Activated CD4-positive, alpha-beta T cell treated with anti-CD3 and anti-CD28 coated beads, Interleukin-2, Interleukin-4, amounts not matched to agents 100 ng/mL and 50 ng/mL, durations not matched to agents 16 hours and 8 hours (primary cell): Measurements from ENCODE around the gene TSPYL1.
"Not testable (repeated sequence)": the region's sequence is repeated elsewhere in the genome, so short reads cannot be mapped to it uniquely, and the experiment has no call there.

Experiments
- DNase-seq: peaks from one replicate; pipeline ENCODE4 v3.0.0-alpha.2; 2020; ENCODE audit warnings: low spot score

TSPYL1 gene

GRCh38 chr6:116298273-116298672 lies 18.5 kb upstream of the TSPYL1 start:
- no peak for DNase-seq

GRCh38 chr6:116292553-116292952 lies 12.8 kb upstream of the TSPYL1 start:
- no peak for DNase-seq

DNA sequence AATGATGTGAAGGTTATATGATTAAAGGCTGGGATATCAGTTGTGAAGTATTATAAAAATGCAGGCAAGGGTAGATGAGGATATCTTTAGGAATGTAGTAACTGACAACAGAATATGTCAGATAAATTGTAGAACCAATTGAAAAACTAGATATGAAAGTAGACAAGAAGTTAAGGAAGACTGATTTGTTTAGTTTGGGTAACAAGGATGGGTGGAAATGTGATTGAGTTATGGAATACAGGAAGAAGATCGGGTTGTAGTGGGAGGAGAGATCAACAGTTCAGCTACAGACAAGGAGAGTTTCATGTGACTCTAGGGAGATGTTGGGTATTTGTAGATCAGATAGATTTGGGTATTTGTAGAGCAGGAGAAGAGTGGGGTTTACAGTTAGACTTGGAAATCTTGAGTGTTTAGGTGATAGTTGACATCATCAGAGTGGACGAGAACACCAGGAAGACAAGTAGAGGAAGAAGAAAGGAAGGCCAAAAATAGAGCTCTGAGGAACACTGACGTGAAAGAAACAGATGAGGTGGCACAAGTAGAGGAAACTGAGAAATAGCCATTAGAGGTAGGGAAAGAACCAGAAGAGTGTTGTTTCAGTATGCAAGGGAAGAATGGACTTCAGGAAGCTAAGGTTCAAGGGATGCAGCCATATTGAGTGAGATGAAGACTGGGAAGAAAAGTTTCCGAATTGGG lies 12.1 kb upstream of the TSPYL1 start:
- no peak for DNase-seq

- DNase-seq, result no peak
These were observed 11.1 kb upstream of the TSPYL1 start for GRCh38 chr6:116290799-116291198.

DNA sequence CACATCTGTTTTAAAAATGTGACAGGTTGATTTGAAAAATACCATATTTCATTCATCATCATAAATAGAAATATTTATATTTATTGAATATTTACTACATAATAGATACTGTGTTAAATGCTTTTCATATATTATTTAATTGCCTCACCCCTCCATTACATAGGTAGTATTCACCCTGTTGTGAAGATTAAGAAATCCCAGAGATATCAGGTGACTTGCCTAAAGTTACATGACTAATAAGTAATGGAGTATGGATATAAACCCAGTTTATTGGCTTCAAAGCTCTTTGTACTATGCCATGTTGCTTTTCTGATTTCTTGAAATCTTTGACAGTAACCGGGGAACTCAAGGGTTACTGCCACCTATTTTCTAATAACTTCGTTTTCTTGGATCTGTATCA lies 10.1 kb upstream of the TSPYL1 start:
- DNase-seq, result no peak

GRCh38 chr6:116287689-116288282 lies 8.1 kb upstream of the TSPYL1 start:
- peak; percentile 45 for DNase-seq

DNA sequence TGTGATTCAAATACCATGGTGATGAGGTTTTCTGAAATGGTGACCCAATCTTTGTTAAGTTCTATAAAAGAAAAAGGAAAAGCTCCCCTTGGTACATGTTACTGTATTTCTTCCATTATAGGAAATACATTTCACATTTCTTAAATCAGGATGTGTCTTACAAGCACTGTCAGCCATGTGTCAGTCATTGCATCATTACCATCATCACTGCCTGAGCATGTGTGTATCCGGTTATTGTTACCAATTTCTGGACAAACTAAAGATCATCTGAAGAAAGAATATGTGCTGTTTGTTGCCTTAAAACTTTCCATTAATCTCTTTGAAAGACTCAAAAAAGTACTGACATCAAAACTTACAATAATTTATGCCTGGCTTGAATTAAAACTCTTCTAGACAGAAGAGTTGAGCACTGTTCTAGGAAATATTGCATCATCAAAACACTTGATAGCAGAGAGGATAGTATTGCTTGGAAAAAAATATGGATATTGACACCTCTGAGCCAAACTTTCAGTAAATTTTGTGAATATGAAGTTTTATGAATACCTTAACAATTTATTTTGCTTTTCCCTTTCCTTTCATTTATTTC lies 7.1 kb upstream of the TSPYL1 start:
- DNase-seq, result no peak

- DNase-seq, result not testable (repeated sequence)
These were observed 5.3 kb upstream of the TSPYL1 start for GRCh38 chr6:116284984-116285383.

- no peak for DNase-seq
These were observed 3.5 kb upstream of the TSPYL1 start for GRCh38 chr6:116283191-116283590.

GRCh38 chr6:116282698-116283097 lies 3.0 kb upstream of the TSPYL1 start:
- DNase-seq, result no peak

- no peak for DNase-seq
These were observed 1.2 kb upstream of the TSPYL1 start for GRCh38 chr6:116280933-116281316.

GRCh38 chr6:116280161-116280932 lies 617 bp upstream of the TSPYL1 start:
- DNase-seq, result no peak

DNA sequence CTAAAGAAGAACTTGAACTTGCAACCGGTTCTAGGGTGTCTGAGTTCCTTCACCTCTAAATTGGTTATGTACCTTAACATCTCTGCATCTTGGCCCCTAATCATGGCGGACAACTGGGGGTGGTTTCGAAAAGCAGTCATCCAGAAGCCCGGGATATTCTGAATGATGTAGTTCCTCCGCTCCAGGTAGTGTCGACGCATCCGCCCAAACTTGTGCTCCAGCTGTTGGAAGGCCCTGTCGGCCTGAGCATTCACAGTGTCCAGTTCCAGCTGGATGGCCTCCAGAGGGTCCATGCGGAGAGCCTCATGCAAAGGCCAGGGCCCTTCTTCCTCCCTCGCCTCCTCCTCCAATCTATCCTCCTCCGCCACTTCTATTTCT lies 887 bp downstream of the TSPYL1 start:
- peak; percentile 16 for DNase-seq

- DNase-seq, result no peak
These were observed 1.3 kb downstream of the TSPYL1 start for GRCh38 chr6:116278481-116278829.

- DNase-seq, result no peak
These were observed 2.6 kb downstream of the TSPYL1 start for GRCh38 chr6:116277124-116277523.

GRCh38 chr6:116271149-116271708 lies 8.5 kb downstream of the TSPYL1 start:
- DNase-seq, result no peak

GRCh38 chr6:116268589-116269293 lies 11.0 kb downstream of the TSPYL1 start:
- peak; percentile 36 for DNase-seq

DNA sequence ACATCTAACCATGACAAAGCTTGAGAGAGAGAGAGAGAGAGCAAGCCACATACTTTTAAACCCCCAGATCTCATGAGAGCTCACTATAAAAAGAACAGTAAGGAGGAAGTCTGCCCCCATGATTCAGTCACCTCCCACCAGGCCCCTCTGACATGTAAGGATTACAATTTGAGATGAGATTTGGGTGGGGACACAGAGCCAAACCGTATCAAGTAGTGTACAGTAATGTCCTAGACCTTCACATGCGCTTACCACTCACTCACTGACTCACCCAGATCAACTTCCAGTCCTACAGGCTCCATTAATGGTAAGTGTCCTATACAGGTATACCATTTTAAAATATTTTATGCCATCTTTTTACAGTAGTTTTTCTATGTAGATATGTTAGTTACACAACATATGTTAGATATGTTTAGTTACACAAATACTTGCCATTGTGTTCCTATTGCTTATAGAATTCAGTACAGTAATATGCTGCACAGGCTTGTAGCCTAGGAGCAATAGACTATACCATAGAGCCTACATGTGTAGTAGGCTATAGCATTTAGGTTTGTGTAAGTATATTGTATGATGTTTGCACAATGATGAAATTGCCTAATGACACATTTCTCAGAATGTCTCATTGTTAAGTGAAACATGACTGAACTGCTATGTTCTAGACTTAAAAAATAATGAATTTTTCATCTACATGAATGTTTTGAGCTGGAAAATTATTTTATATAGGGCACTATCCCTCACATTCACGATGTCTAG lies 11.7 kb downstream of the TSPYL1 start:
- DNase-seq, result no peak

GRCh38 chr6:116266803-116267202 lies 12.9 kb downstream of the TSPYL1 start:
- no peak for DNase-seq

DNA sequence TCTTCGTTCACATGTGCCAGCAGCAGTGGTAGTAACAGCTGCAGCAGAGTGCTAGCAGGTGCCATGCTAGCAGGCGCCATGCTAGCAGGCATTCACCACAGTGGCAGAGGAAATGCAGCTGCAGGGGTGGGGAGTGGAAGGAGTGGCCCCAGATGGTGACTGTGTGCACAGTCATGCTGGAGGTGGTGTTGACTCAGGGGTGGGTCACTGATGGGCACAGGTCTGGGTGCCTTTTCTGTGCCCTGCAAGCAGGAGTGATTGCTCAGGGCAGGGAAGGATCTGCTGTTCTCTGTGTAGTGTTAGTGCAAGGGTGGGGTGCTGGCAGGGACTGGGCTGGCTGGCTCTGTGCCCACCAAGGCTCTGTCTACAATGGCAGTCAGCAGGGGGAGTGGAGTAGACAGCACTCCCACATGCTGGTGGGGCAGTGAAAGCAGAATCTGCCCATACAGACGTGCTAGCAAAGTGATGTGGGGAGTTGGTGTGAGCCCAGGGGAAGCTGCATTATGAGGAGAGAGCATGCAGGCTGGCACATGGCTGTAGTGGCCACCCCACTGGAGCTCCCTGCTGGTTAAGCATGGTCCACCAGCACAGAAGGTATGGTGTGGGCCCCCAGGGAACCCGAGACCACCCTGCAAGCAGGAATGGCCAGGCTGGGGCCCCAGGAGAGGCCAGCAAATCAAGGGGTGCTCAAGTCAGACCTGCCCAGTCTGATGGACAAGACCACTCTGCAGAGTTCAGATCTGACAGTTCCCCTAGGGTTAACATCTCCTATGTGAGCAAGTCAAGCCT lies 14.5 kb downstream of the TSPYL1 start:
- no peak for DNase-seq

DNA sequence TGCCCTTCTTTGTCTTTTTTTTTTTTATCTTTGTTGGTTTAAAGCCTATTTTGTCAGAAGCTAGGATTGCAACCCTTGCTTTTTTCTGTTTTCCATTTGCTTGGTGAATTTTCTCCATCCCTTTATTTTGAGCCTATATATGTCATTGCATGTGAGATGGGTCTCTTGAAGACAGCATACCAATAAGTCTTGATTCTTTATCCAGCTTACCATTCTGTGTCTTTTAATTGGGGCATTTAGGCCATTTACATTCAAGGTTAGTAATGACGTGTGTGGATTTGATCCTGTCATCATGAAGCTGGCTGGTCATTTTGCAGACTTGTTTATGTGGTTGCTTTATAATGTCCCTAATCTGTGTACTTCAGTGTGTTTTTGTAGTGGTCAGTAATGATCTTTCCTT lies 16.4 kb downstream of the TSPYL1 start:
- no peak for DNase-seq
